ENCODE results near the gene NPC2.

Gene NPC2

DNA sequence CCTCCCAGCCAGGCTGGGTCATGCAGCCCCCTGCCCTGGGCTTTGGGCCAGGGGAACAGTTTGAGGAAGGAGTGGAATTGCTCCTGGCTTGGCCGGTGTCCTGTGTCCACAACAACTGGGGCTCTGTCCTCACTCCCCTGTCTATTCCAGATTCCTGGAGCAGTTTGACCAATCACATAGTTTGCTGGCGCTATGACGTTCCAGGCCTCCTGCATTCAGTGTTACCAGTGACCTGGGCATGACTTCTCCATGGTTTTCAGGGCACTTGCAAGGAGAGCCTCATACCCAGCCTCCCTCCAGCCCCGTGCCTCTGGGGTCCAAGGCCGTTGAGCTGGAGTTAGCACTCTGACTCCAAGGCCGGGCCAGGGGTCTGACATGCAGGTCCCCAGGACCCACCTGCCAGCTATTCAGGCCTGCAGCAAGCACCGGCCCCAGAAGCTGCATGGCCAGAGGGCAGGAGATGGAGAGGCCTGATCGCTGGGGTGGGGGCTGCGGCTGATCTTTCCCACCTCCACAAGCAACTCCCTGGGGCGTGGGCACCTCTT is 34.7 kb upstream of the NPC2 start:
- no peak overlapping the region for H2AFZ ChIP-seq (ENCODE audit: low read depth, low read length)
- H3K9me3 ChIP-seq (ENCODE audit: low read length): no peaks in the 10 kb centered on the region
- H3K4me3 ChIP-seq (ENCODE audit: low read length): no peak overlapping the region
- peaks cover 17% of the 10 kb centered on the region for H3K4me1 ChIP-seq (ENCODE audit: insufficient read depth, low read length)
- H3K36me3 ChIP-seq (ENCODE audit: insufficient read depth, low read length): no peaks in the 10 kb centered on the region
- H3K27me3 ChIP-seq (ENCODE audit: insufficient read depth, low read length): no peaks in the 10 kb centered on the region

DNA sequence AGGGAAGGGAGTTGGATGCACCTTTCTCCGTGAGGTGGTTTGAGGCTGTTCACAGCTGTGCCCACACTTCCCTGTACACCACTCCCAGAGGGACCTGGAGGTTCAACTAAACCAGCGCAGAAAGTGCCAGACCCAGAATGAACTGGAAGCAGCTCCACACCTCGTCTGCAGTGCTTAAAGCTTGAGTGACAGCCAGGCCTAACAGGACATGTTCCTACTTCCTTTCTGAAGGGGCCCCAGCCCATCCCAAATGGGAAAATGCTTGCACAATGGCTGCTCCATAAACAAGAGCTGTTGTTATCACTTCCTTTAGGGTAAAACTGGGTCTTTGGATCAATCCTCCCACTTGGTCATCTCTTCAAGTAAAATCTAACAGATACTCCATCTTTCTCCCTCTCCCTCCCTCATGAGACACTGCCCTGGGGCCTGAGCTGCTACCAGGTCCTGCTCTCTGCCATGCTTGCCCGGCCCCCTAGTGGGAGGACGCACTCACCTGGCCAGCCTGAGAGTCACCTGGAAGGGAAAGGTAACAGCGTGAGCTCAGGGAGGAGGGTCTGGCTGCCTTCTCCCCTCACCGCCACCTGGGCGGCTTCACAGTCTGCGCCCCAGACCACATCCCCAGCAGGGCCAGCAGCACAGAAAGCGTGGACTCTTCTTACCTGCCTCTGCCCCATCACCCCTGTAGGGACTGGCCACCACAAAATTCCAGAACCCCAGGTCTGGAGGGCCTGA is 33.9 kb upstream of the NPC2 start:
- no peaks in the 10 kb centered on the region for H3K27me3 ChIP-seq (ENCODE audit: insufficient read depth, low read length)
- H3K36me3 ChIP-seq (ENCODE audit: insufficient read depth, low read length): no peaks in the 10 kb centered on the region
- no peak overlapping the region for H2AFZ ChIP-seq (ENCODE audit: low read depth, low read length)
- no peaks in the 10 kb centered on the region for H3K9me3 ChIP-seq (ENCODE audit: low read length)
- H3K4me1 ChIP-seq (ENCODE audit: insufficient read depth, low read length): peaks cover 17% of the 10 kb centered on the region
- no peak overlapping the region for H3K4me3 ChIP-seq (ENCODE audit: low read length)

DNA sequence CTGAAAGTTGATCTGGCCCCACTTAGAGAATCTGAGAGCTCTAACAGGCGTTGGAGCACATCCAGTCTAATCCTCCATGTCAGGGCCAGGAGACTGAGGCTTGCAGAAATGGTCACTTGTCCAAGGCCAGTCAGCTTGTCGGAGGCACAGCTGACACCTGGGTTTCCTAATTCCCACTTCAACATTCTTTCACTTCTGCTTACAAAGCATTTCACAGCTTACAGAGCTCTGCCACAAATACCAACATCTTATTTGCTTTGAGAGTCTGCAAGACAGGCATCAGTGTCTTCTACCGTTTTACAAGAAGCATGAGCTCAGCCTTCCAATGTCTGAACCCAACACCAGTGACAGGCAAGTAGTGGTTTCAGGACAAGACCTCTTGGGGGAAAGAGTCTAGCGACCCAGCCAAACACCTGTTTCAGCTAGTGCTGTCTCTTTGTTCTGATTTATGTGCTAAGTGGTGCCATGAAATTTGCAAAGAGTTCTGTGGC is 32.3 kb upstream of the NPC2 start:
- Histone ChIP-seq H3K27me3 (ENCODE audit: insufficient read depth, low read length) (no peaks in the 10 kb centered on the region), H3K36me3 (ENCODE audit: insufficient read depth, low read length) (no peaks in the 10 kb centered on the region), H3K4me1 (ENCODE audit: insufficient read depth, low read length) (peaks cover 9% of the 10 kb centered on the region), H3K9me3 (ENCODE audit: low read length) (no peaks in the 10 kb centered on the region), H3K4me3 (ENCODE audit: low read length) (no peak overlapping the region), H2AFZ (ENCODE audit: low read depth, low read length) (no peak overlapping the region)

DNA sequence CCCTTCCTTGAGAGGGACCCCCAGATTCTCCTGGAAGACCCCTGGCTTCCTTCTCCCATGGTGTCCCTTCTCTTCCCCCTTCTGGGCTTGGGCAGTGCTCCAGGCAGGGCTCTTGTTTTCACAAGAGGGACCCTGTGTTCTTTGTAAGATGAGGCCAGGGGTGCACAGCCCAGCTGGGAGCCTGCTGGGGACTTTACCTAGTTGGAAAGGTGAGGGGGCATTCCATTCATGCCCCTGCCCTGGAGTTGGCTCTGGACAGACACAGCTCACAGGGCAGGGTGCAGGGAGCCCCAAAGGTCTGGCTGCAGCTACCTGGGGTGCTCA is 31.7 kb upstream of the NPC2 start:
- Histone ChIP-seq H3K27me3 (ENCODE audit: insufficient read depth, low read length) (no peaks in the 10 kb centered on the region), H3K4me1 (ENCODE audit: insufficient read depth, low read length) (peaks cover 9% of the 10 kb centered on the region), H3K9me3 (ENCODE audit: low read length) (no peaks in the 10 kb centered on the region), H3K36me3 (ENCODE audit: insufficient read depth, low read length) (no peaks in the 10 kb centered on the region), H3K4me3 (ENCODE audit: low read length) (no peak overlapping the region), H2AFZ (ENCODE audit: low read depth, low read length) (no peak overlapping the region)

DNA sequence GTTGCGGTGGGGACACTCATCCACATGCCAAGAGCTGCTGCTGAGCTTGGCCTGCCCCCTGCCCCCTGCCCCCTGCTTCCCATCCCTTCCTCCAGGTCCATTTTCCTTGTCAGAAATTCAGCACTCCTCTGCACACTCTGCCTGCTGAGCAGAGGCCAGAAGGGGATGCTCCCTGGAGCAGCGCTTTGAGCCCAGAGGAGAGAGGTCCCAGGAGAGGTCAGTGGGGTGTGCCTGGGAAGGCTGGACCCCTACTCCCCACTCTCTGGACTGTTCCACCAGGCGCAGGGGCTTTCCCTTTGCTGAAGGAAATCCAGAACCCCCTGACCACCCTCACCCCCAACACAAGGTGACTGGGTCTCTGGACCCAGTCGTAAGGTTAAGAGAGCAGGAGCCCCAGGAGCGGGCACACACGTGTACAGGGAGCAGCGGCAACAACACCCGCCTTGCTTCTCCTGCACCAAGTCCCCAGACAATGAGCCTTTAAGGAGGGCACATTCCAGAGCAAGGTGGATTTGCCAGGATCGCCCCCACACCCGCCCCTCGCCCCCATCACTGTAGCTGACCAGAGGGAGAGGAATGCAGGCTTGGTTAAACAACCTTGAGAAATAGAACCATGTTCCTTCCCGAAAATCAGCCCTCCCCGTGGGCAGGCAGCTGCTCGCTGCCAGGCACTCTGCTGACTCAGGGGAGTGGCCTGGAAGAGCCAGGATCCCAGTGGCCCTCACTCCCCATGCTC is 31.1 kb upstream of the NPC2 start:
- Histone ChIP-seq H3K36me3 (ENCODE audit: insufficient read depth, low read length) (no peaks in the 10 kb centered on the region), H2AFZ (ENCODE audit: low read depth, low read length) (no peak overlapping the region), H3K4me1 (ENCODE audit: insufficient read depth, low read length) (peaks cover 9% of the 10 kb centered on the region), H3K27me3 (ENCODE audit: insufficient read depth, low read length) (no peaks in the 10 kb centered on the region), H3K9me3 (ENCODE audit: low read length) (no peaks in the 10 kb centered on the region), H3K4me3 (ENCODE audit: low read length) (no peak overlapping the region)

DNA sequence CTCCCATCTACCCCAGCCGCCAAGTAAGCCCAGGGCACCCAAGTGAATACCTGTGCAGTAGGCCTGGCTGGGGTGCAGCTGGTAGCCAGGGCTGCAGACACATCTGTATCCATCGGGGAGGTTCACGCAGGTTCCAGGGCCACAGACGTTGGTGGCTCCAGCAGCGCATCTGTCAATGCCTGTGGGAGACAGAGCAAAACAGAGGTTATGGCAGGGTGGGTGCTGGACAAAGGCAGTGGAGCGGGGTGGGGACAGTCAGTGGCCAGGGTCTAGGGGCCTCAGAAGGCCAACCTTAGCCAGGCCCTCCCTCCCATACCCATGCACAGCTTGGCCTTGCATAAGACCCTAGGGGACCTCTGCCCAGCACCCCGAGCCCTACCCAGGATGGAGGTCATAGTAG is 29.6 kb upstream of the NPC2 start:
- H3K27me3 ChIP-seq (ENCODE audit: insufficient read depth, low read length): no peaks in the 10 kb centered on the region
- peaks cover 9% of the 10 kb centered on the region for H3K4me1 ChIP-seq (ENCODE audit: insufficient read depth, low read length)
- no peaks in the 10 kb centered on the region for H3K36me3 ChIP-seq (ENCODE audit: insufficient read depth, low read length)
- H2AFZ ChIP-seq (ENCODE audit: low read depth, low read length): no peak overlapping the region
- no peaks in the 10 kb centered on the region for H3K9me3 ChIP-seq (ENCODE audit: low read length)
- no peak overlapping the region for H3K4me3 ChIP-seq (ENCODE audit: low read length)

DNA sequence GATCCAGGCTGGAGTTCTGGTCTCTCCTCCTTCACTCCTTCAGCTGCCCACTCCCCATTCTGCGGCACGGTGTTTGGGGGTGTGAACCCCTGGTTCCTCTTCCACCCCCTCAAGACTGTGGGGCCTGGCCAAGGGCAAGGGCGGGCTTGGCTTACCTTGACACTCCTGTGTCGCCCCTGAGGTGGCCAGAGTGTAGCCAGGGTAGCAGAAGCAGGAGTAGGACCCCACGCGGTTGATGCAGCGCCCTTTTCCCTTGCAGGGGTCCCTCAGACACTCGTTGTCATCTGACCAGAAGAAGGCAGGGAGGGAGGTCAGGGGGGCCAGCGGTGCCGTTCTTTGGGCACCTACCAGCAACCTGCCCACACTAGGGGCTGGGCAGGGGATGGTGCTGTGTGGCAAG is 28.7 kb upstream of the NPC2 start:
- H3K4me1 ChIP-seq (ENCODE audit: insufficient read depth, low read length): peaks cover 14% of the 10 kb centered on the region
- no peak overlapping the region for H3K4me3 ChIP-seq (ENCODE audit: low read length)
- no peaks in the 10 kb centered on the region for H3K27me3 ChIP-seq (ENCODE audit: insufficient read depth, low read length)
- H3K36me3 ChIP-seq (ENCODE audit: insufficient read depth, low read length): no peaks in the 10 kb centered on the region
- no peak overlapping the region for H2AFZ ChIP-seq (ENCODE audit: low read depth, low read length)
- H3K9me3 ChIP-seq (ENCODE audit: low read length): no peaks in the 10 kb centered on the region

DNA sequence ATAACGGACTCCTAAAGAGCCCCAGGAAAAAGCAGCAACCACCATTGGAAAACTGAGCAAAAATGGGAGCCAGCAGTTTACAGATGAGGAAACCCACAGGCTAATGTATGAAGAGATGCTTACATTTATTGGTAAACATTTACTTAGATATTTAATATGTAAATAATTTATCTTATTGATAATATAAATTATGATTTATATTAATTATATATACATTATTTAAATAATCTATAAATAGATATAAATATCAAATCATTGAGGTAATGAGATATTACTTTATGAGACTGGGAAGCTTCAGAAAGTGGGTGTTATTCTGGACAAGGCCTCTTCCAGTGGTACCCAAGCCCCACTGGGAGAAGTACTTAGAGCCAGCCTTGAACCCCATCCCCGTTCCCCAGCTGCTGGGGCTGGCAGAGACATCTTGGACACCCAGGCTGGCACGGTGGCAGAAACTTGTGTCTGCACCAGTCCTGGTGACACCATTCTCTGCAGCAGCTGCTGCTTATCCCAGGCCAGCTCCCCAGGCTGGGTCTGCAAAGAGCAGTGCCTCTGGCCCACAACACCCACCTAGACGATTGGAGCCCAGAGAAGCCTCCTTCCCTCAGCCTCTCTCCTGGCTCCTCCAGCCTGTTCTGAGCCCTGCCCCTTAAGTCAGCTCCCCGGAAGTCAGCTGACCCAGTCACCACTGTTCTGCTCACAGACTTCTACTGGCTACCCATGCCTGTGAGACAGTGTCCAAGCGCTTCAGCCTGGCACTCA is 26.4 kb upstream of the NPC2 start:
- Histone ChIP-seq H3K9me3 (ENCODE audit: low read length) (no peaks in the 10 kb centered on the region), H3K27me3 (ENCODE audit: insufficient read depth, low read length) (no peaks in the 10 kb centered on the region), H3K4me3 (ENCODE audit: low read length) (no peak overlapping the region), H2AFZ (ENCODE audit: low read depth, low read length) (no peak overlapping the region), H3K4me1 (ENCODE audit: insufficient read depth, low read length) (peaks cover 21% of the 10 kb centered on the region), H3K36me3 (ENCODE audit: insufficient read depth, low read length) (no peaks in the 10 kb centered on the region)

DNA sequence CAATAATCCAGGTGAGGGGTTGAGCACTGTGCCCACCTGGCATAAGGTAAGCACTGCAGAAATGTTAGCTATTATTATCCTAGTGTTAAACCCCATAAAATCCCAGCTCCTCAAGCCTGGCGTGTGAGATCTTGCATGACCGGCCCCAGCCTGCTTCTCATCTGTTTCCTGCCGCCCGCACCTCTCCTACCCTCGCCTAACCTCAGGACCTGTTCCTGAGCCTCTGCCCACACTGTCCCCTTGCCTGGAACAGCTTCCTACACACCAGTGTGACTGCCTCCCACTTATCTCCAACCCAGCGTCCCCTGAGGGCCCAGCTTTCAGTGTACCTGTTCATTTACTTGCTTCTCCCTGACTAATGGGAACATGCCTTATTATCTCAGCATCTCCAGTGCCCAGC is 25.1 kb upstream of the NPC2 start:
- Histone ChIP-seq H3K4me3 (ENCODE audit: low read length) (no peak overlapping the region), H3K4me1 (ENCODE audit: insufficient read depth, low read length) (peaks cover 16% of the 10 kb centered on the region), H3K27me3 (ENCODE audit: insufficient read depth, low read length) (no peaks in the 10 kb centered on the region), H2AFZ (ENCODE audit: low read depth, low read length) (no peak overlapping the region), H3K9me3 (ENCODE audit: low read length) (no peaks in the 10 kb centered on the region), H3K36me3 (ENCODE audit: insufficient read depth, low read length) (no peaks in the 10 kb centered on the region)

DNA sequence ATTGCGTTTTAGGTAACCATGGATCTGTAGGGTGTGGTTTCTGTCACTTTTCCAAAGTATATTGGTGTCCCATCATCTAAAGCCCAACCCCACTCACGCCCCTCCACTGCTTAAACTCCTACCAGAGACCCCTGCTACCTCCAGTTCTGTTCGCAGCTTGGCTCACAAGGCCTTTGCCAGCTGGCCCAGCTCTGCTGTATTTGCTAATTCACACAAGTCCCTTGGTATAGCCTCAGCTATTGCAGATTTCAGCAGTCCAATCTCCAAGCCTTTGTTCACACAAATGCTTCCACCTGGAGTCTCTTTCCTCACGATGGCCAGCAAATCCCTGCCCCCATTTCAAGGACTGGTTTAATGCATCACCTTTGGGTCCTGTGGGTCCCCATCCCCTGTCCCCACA is 24.6 kb upstream of the NPC2 start:
- Histone ChIP-seq H3K27me3 (ENCODE audit: insufficient read depth, low read length) (no peaks in the 10 kb centered on the region), H3K9me3 (ENCODE audit: low read length) (no peaks in the 10 kb centered on the region), H3K4me3 (ENCODE audit: low read length) (no peak overlapping the region), H3K4me1 (ENCODE audit: insufficient read depth, low read length) (peaks cover 16% of the 10 kb centered on the region), H3K36me3 (ENCODE audit: insufficient read depth, low read length) (no peaks in the 10 kb centered on the region), H2AFZ (ENCODE audit: low read depth, low read length) (no peak overlapping the region)

DNA sequence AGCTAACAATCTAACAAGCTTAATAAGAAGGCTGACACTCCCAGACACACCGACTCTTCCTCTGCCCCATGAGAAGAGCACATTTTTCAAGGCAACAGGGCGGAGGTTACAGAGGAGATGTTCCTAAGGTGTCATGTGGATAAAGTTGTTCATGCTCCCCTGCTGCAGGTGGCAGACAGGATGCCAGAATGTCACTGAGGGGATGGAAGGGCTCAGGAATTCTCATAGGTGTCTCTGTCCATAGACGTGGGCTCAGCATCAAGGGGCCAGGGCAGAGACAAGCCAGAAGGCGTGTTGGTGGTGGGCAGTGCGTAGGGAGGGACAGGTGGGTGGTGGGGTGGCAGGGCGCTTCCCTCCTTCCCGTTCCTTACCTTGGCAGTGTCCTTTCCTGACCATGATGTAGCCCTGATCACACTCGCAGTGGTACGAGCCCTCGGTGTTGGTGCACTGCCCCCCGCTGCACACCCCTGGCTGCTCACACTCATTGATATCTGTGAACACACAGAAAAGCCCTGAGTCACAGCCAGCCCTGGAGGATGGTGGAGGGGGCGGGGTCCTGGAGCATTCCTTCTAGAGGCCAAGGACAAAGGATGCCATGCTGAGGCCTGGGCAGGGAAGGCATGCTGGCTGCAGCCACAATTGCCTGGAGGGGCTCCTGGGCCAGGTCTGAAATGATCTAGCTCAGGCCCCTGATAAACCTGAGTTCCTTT is 23.5 kb upstream of the NPC2 start:
- no peaks in the 10 kb centered on the region for H3K9me3 ChIP-seq (ENCODE audit: low read length)
- H3K4me3 ChIP-seq (ENCODE audit: low read length): no peak overlapping the region
- peaks cover 22% of the 10 kb centered on the region for H3K4me1 ChIP-seq (ENCODE audit: insufficient read depth, low read length)
- no peak overlapping the region for H2AFZ ChIP-seq (ENCODE audit: low read depth, low read length)
- no peaks in the 10 kb centered on the region for H3K27me3 ChIP-seq (ENCODE audit: insufficient read depth, low read length)
- no peaks in the 10 kb centered on the region for H3K36me3 ChIP-seq (ENCODE audit: insufficient read depth, low read length)

DNA sequence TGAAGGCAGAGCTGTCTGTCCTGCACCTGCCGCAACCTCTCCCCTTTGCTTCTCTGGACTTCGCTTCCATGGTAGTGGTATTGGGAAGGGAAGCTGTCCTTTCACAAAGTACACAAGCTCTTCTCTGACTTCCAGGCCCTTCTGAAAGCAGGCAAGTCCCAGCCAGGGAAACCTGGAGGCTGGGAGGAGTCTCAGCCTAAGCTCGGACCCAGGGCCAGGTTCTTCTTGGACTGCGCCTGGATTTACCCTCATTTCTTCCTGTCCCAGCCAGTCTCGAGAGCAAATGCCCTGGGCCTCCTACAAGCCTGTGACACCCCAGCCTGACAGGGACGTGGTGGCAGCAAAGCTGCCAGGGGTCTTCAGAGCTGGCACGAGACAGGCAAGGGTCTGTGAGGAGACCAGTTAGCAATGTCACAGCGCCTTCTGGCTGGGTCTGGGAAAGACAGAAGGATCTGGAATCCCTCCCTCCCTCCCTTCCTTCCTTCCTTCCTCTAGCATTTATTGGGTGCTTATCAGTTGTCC is 22.8 kb upstream of the NPC2 start:
- peaks cover 29% of the 10 kb centered on the region for H3K4me1 ChIP-seq (ENCODE audit: insufficient read depth, low read length)
- H3K27me3 ChIP-seq (ENCODE audit: insufficient read depth, low read length): no peaks in the 10 kb centered on the region
- no peak overlapping the region for H3K4me3 ChIP-seq (ENCODE audit: low read length)
- no peaks in the 10 kb centered on the region for H3K9me3 ChIP-seq (ENCODE audit: low read length)
- H2AFZ ChIP-seq (ENCODE audit: low read depth, low read length): no peak overlapping the region
- no peaks in the 10 kb centered on the region for H3K36me3 ChIP-seq (ENCODE audit: insufficient read depth, low read length)
